Hepatocyte (in vitro differentiated cells): ENCODE measurements around the gene HMGCL.

Source experiments
- EZH2 ChIP-seq: fragments of 200-600 bp; sonication (generic); IDR thresholded peaks from 2 replicates; pipeline ENCODE4 v1.6.1; 2016; ENCODE audit warnings: antibody characterized with exemption, mild to moderate bottlenecking, borderline replicate concordance
- EZH2phosphoT487 ChIP-seq: fragments of 200-600 bp; sonication (generic); IDR thresholded peaks from one replicate; pipeline ENCODE4 v1.6.1; 2018; ENCODE audit warnings: antibody characterized with exemption, mild to moderate bottlenecking, low read depth, moderate library complexity; ENCODE audit not compliant: unreplicated experiment, severe bottlenecking

- TF ChIP-seq EZH2 (no peak), EZH2phosphoT487 (no peak)
These were observed 23.7 kb upstream of the HMGCL start for GRCh38 chr1:23848673-23849616.
